Stimulated activated CD8-positive, alpha-beta memory T cell treated with anti-CD3 and anti-CD28 coated beads, Interleukin-7, amount 100 ng/mL, for 4 hours (primary cell): ENCODE measurements around the gene CPSF4L.
"Not testable (repeated sequence)": the region's sequence is repeated elsewhere in the genome, so short reads cannot be mapped to it uniquely, and the experiment has no call there.

Experiments
- DNase-seq, 2 donors: peaks; one replicate each; pipeline ENCODE4 v3.0.0-alpha.2; 2020; ENCODE audit warnings: low read depth in 2 of 2

Gene CPSF4L

GRCh38 chr17:73261617-73261951 lies at the start of gene CPSF4L:
TSS of gene CPSF4L (minus strand) at chr17:73261880. CDS start at chr17:73261818, 62 bp downstream.
- DNase-seq = no peak

- DNase-seq = no peak
Observed at GRCh38 chr17:73311428-73311780, 49.7 kb upstream of the CPSF4L start.

- no peak for DNase-seq
Observed at GRCh38 chr17:73309727-73310596, 48.3 kb upstream of the CPSF4L start.

GRCh38 chr17:73308959-73309358 lies 47.3 kb upstream of the CPSF4L start:
- DNase-seq = not testable (repeated sequence)

- no peak for DNase-seq
Observed at GRCh38 chr17:73308017-73308823, 46.5 kb upstream of the CPSF4L start.

- DNase-seq = no peak
Observed at GRCh38 chr17:73307130-73307529, 45.5 kb upstream of the CPSF4L start.

- no peak for DNase-seq
Observed at GRCh38 chr17:73305845-73306836, 44.5 kb upstream of the CPSF4L start.

- DNase-seq = no peak
Observed at GRCh38 chr17:73304971-73305812, 43.5 kb upstream of the CPSF4L start.

- DNase-seq = no peak
Observed at GRCh38 chr17:73304438-73304837, 42.8 kb upstream of the CPSF4L start.

- no peak for DNase-seq
Observed at GRCh38 chr17:73302189-73302588, 40.5 kb upstream of the CPSF4L start.

GRCh38 chr17:73301369-73301768 lies 39.7 kb upstream of the CPSF4L start:
- no peak for DNase-seq

- DNase-seq = no peak
Observed at GRCh38 chr17:73300392-73300791, 38.7 kb upstream of the CPSF4L start.

- DNase-seq = no peak
Observed at GRCh38 chr17:73297934-73298861, 36.5 kb upstream of the CPSF4L start.

GRCh38 chr17:73293480-73293911 lies 31.8 kb upstream of the CPSF4L start:
- no peak for DNase-seq

- no peak for DNase-seq
Observed at GRCh38 chr17:73293031-73293430, 31.4 kb upstream of the CPSF4L start.

GRCh38 chr17:73292031-73292531 lies 30.4 kb upstream of the CPSF4L start:
- no peak for DNase-seq

- DNase-seq = no peak
Observed at GRCh38 chr17:73291260-73291801, 29.7 kb upstream of the CPSF4L start.

- no peak for DNase-seq
Observed at GRCh38 chr17:73290399-73291259, 28.9 kb upstream of the CPSF4L start.
